ENCODE data around the gene KDM4B. TPM values are rescaled to one million over a fixed set of nuclear protein-coding genes. Genes with fewer than 3 reads are reported as not detected.

The KDM4B gene
- total RNA-seq, 1 experiment from 2014 or later = 35.9 TPM

GRCh38 chr19:5126498-5127223 lies 157.7 kb downstream of the KDM4B start:
- no peaks in the 10 kb centered on the region for H3K79me2 ChIP-seq (ENCODE audit: insufficient read depth, low read length)
- H3K27ac ChIP-seq (ENCODE audit: low read depth, low read length) = no peak overlapping the region
- BruUV-seq (replicated peaks) = no TSS peak
- no peaks in the 10 kb centered on the region for H3K27me3 ChIP-seq (ENCODE audit: insufficient read depth, low read length)
- H3K9ac ChIP-seq (ENCODE audit: low read length) = no peak overlapping the region
- no peak for ATAC-seq
- ChIA-PET RAD21 (ENCODE audit: low non-redundant PET in 1 of 2, low total read pairs in 2 of 2, uncharacterized antibody in 2 of 2, unreplicated experiment in 2 of 2) (no interaction called here), POLR2A (no interaction called here), CTCF (no interaction called here)
- H3K4me2 ChIP-seq (ENCODE audit: low read length) = no peak overlapping the region
- no peaks in the 10 kb centered on the region for H4K20me1 ChIP-seq (ENCODE audit: insufficient read depth)
- H2AFZ ChIP-seq (ENCODE audit: low read depth, low read length, poor library complexity, severe bottlenecking) = no peak overlapping the region
- no peaks in the 10 kb centered on the region for H3K4me1 ChIP-seq (ENCODE audit: control insufficient read depth in 1 of 2, insufficient read depth in 2 of 2, low read length in 2 of 2)
- no peaks in the 10 kb centered on the region for H3K9me3 ChIP-seq (ENCODE audit: control insufficient read depth in 1 of 2, insufficient read depth in 1 of 2, low read depth in 1 of 2, low read length in 2 of 2)
- TF ChIP-seq SRF (IDR thresholded peaks at IDR 0.05; ENCODE audit: low read depth) = no peak
- no peak for TF ChIP-seq ELF1 (IDR thresholded peaks at IDR 0.05; ENCODE audit: borderline replicate concordance, low read depth)
- no peak for TF ChIP-seq ZBTB33 (IDR thresholded peaks at IDR 0.05; ENCODE audit: extremely low read depth, insufficient replicate concordance, low read length)
- no peak for TF ChIP-seq SP1 (IDR thresholded peaks at IDR 0.05; ENCODE audit: low read depth)
- no peak for TF ChIP-seq ATF3 (IDR thresholded peaks at IDR 0.05)
- TF ChIP-seq REST (IDR thresholded peaks at IDR 0.05; ENCODE audit: low read depth) = no peak
- TF ChIP-seq MAX (IDR thresholded peaks at IDR 0.05) = no peak
- TF ChIP-seq CEBPB (IDR thresholded peaks at IDR 0.05; ENCODE audit: low read depth) = no peak
- no peak for TF ChIP-seq ZNF274 (IDR thresholded peaks at IDR 0.05; ENCODE audit: low read depth, low read length)
- TF ChIP-seq EZH2phosphoT487 (IDR thresholded peaks at IDR 0.05; ENCODE audit: borderline replicate concordance) = no peak
- no peak for TF ChIP-seq CTCF (IDR thresholded peaks at IDR 0.05 in 2 of 3, conservative IDR thresholded peaks at IDR 0.05 in 1 of 3; ENCODE audit: borderline replicate concordance in 1 of 3, insufficient read depth in 1 of 3, low read depth in 2 of 3, low read length in 2 of 3)
- no peak for TF ChIP-seq EZH2 (IDR thresholded peaks at IDR 0.05)
- TF ChIP-seq FOSL1 (IDR thresholded peaks at IDR 0.05; ENCODE audit: low read depth) = no peak
- no peak for TF ChIP-seq CBX3 (IDR thresholded peaks at IDR 0.05; ENCODE audit: low read depth)
- TF ChIP-seq EGR1 (IDR thresholded peaks at IDR 0.05; ENCODE audit: low read depth) = no peak
- TF ChIP-seq JUND (IDR thresholded peaks at IDR 0.05) = no peak
- no peak for TF ChIP-seq POLR2A (IDR thresholded peaks at IDR 0.05; ENCODE audit: borderline replicate concordance, extremely low read depth, insufficient read depth, insufficient read length)
- no peak for TF ChIP-seq RAD21 (IDR thresholded peaks at IDR 0.05; ENCODE audit: low read depth)
- TF ChIP-seq SIN3A (IDR thresholded peaks at IDR 0.05; ENCODE audit: low read depth) = no peak
- intact Hi-C loops (cut with micrococcal nuclease) = no loop called here
- no peak for DNase-seq (ENCODE audit: low read depth, low spot score)
- H3K36me3 ChIP-seq (ENCODE audit: control insufficient read depth in 1 of 2, insufficient read depth in 2 of 2, low read length in 2 of 2) = no peaks in the 10 kb centered on the region
- no peaks in the 10 kb centered on the region for H3K9me2 ChIP-seq (ENCODE audit: insufficient read depth)
- no peak overlapping the region for H3K4me3 ChIP-seq (replicated peaks in 1 of 2; ENCODE audit: low read depth in 1 of 2, low read length in 2 of 2)

Data from HCT116 (cell line).